Natural killer cell (primary cell): ENCODE results near the gene SAG. TPM values are rescaled to one million over a fixed set of nuclear protein-coding genes. Genes with fewer than 3 reads are reported as not detected.

Experiments used
- ATAC-seq, 3 donors: fragments of 150-1000 bp in 2 of 3; fragments of 200-7000 bp in 1 of 3; cut with Tn5 transposase; 1 replicate in 1 of 3; 2 replicates in 2 of 3; pipeline ENCODE4 v1.10.0; 2021; ENCODE audit warnings: mild to moderate bottlenecking in 2 of 3, moderate library complexity in 2 of 3
- DNase-seq, 2 donors: peaks; one replicate each; pipeline versions ENCODE4 v3.0.0 to v3.0.0-alpha.2; 2013 to 2021; ENCODE audit warnings: mixed read lengths in 1 of 2
- H3K27ac ChIP-seq: one replicate; pipeline ENCODE4 v1.5.1; 2013; ENCODE audit warnings: mild to moderate bottlenecking, low read length
- H3K27me3 ChIP-seq: one replicate; pipeline ENCODE4 v1.6.1; 2013; ENCODE audit warnings: low read length; ENCODE audit not compliant: control insufficient read depth, insufficient read depth
- H3K36me3 ChIP-seq: one replicate; pipeline ENCODE4 v1.6.1; 2013; ENCODE audit warnings: low read length; ENCODE audit not compliant: control insufficient read depth, insufficient read depth
- H3K4me1 ChIP-seq: one replicate; pipeline ENCODE4 v1.6.1; 2013; ENCODE audit warnings: low read length; ENCODE audit not compliant: control insufficient read depth, insufficient read depth
- H3K4me3 ChIP-seq: one replicate; pipeline ENCODE4 v1.5.1; 2013; ENCODE audit warnings: low read length
- H3K9me3 ChIP-seq: one replicate; pipeline ENCODE4 v1.6.1; 2013; ENCODE audit warnings: low read length; ENCODE audit not compliant: control insufficient read depth, insufficient read depth
- H3K27ac Mint-ChIP-seq, 2 donors: one replicate each; pipeline ENCODE4 v1.8.0; 2022; ENCODE audit warnings: mild to moderate bottlenecking in 2 of 2, mixed read lengths in 2 of 2, moderate library complexity in 1 of 2
- H3K27me3 Mint-ChIP-seq, 2 donors: one replicate each; pipeline ENCODE4 v1.8.0; 2022; ENCODE audit warnings: low read depth in 2 of 2, mixed read lengths in 2 of 2
- H3K36me3 Mint-ChIP-seq: one replicate; pipeline ENCODE4 v1.8.0; 2022; ENCODE audit warnings: mixed read lengths
- H3K4me1 Mint-ChIP-seq, 2 donors: one replicate each; pipeline ENCODE4 v1.8.0; 2022; ENCODE audit warnings: mixed read lengths in 2 of 2
- H3K4me3 Mint-ChIP-seq: one replicate; pipeline ENCODE4 v1.8.0; 2022; ENCODE audit warnings: mild to moderate bottlenecking, moderate library complexity, mixed read lengths
- H3K9me3 Mint-ChIP-seq, 2 donors: one replicate each; pipeline ENCODE4 v1.8.0; 2022; ENCODE audit warnings: mixed read lengths in 2 of 2
- CTCF ChIP-seq: fragments of 200-600 bp; IDR thresholded peaks from one replicate; pipeline ENCODE4 v1.8.0; 2022; ENCODE audit warnings: antibody characterized with exemption
- WGBS: methylation state at CpG from one replicate; pipeline ENCODE4 v1.1.7; 2013; ENCODE audit warnings: missing lambda C conversion rate; ENCODE audit not compliant: insufficient coverage; 5-methylcytosine and 5-hydroxymethylcytosine counted together
- intact Hi-C: fragments of 100-400 bp; cut with micrococcal nuclease; formaldehyde crosslinking; loops from one replicate; pipeline ENCODE4 v1.14.2; 2022
- total RNA-seq, 4 donors: library from RNA; stranded (reverse); fragments of 120-200 nt in 1 of 4; gene quantifications; one replicate each; pipeline versions ENCODE4 v1.2.3 to v1.2.4, GENCODE V29; 2013 to 2022

Gene SAG
- total RNA-seq, 3 donors from 2014 or later (not counting 1 experiment from before 2014, with no cell fraction given) = 0.11 to 0.33 (median 0.12) TPM

DNA sequence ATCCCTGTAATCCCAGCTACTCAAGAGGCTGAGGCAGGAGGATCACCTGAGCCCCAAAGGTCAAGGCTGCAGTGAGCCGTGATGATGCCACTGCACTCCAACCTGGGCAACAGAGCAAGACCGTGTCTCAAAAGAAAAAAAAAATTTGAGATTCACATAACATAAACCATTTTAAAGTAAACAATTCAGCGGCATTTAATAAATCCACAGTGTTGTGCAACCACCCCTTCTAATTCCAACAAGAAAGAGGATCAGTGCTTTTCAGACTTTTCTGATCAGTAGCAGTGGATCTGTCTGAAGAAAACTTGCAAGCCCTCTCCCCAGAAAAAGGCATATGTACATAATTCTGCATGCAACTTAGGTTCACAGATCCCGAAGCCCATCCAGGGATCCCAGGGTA, 7.2 kb upstream of the SAG start:
- H3K4me3 Mint-ChIP-seq = no peak overlapping the region
- Histone ChIP-seq H3K27me3 (no peaks in the 10 kb centered on the region), H3K27ac (no peak overlapping the region), H3K4me1 (no peaks in the 10 kb centered on the region), H3K9me3 (no peaks in the 10 kb centered on the region), H3K4me3 (no peak overlapping the region), H3K36me3 (peaks cover 8% of the 10 kb centered on the region)
- H3K27ac Mint-ChIP-seq = no peak overlapping the region
- no peak for TF ChIP-seq CTCF
- intact Hi-C loops = no loop called here
- no peaks in the 10 kb centered on the region for H3K9me3 Mint-ChIP-seq
- WGBS = 90% methylated on average over 4 of the region's 4 CpGs
- H3K36me3 Mint-ChIP-seq = peaks cover 2% of the 10 kb centered on the region
- DNase-seq = no peak
- H3K4me1 Mint-ChIP-seq = peaks cover 0 to 8% of the 10 kb centered on the region in 2 donors
- no peaks in the 10 kb centered on the region for H3K27me3 Mint-ChIP-seq
- ATAC-seq = no peak

DNA sequence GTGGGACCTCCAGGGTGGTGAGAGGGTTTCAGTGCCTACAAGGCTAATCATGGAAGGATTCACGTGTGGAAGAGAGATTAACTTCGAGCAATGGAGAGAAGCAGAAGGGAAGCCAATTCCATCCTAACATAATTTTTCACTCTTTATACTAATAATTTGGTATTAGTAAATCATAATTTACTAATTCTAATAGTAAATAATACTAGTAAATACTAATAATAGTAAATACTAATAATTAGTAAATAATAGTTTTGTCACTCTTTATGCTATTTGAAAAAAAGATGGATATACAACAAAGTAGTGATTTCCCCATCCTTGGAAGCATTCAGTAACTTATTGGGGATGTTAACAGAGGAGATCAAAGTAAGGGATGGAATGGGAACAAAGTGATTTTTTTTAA, 6.4 kb upstream of the SAG start:
- no peaks in the 10 kb centered on the region for H3K27me3 Mint-ChIP-seq
- H3K4me1 Mint-ChIP-seq = peaks cover 0 to 13% of the 10 kb centered on the region in 2 donors
- H3K27ac Mint-ChIP-seq = no peak overlapping the region
- Histone ChIP-seq H3K4me3 (no peak overlapping the region), H3K9me3 (no peaks in the 10 kb centered on the region), H3K27ac (no peak overlapping the region), H3K27me3 (no peaks in the 10 kb centered on the region), H3K36me3 (peaks cover under 1% of the 10 kb centered on the region), H3K4me1 (no peaks in the 10 kb centered on the region)
- DNase-seq (no peak), ATAC-seq (no peak)
- intact Hi-C loops = no loop called here
- H3K9me3 Mint-ChIP-seq = no peaks in the 10 kb centered on the region
- no peak for TF ChIP-seq CTCF
- H3K36me3 Mint-ChIP-seq = no peaks in the 10 kb centered on the region
- no peak overlapping the region for H3K4me3 Mint-ChIP-seq
- WGBS = 80% methylated on average over 1 of the region's 2 CpGs

DNA sequence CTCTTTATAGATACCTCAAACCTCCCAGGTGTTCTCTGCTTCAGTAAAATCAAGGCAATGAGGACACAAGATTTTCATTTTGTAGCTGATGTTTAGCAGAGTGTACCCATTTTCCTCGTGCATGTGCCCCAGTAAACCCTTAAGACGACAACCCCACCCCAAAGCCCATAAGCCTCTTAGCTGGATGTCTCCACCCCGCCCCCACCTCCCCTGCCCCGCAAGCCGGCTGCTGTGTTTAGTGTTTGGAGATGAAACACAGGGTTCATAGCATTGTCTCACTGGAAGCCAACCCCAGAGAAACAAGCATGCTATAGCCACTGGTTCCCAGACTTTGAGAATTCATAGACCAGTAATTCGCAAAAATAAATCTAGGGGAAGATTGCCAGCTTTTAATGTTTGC, 5.8 kb upstream of the SAG start:
- Histone ChIP-seq H3K27me3 (no peaks in the 10 kb centered on the region), H3K4me1 (no peaks in the 10 kb centered on the region), H3K36me3 (no peaks in the 10 kb centered on the region), H3K9me3 (no peaks in the 10 kb centered on the region), H3K4me3 (no peak overlapping the region), H3K27ac (no peak overlapping the region)
- Mint-ChIP-seq H3K36me3 (no peaks in the 10 kb centered on the region), H3K27me3 (no peaks in the 10 kb centered on the region), H3K27ac (no peak overlapping the region), H3K4me1 (peaks cover 0 to 13% of the 10 kb centered on the region in 2 donors), H3K4me3 (no peak overlapping the region), H3K9me3 (no peaks in the 10 kb centered on the region)
- DNase-seq (no peak), ATAC-seq (no peak)
- WGBS = 93% methylated on average over 4 of the region's 6 CpGs
- TF ChIP-seq CTCF = no peak
- intact Hi-C loops = no loop called here

GRCh38 chr2:233303252-233303651, 4.4 kb upstream of the SAG start:
- no peaks in the 10 kb centered on the region for H3K9me3 Mint-ChIP-seq
- no peak overlapping the region for H3K27ac ChIP-seq
- no peaks in the 10 kb centered on the region for H3K36me3 Mint-ChIP-seq
- no peak overlapping the region for H3K27ac Mint-ChIP-seq
- no peak for DNase-seq
- no peak for ATAC-seq
- WGBS = 95% methylated on average over 3 of the region's 3 CpGs
- H3K27me3 Mint-ChIP-seq = no peaks in the 10 kb centered on the region
- H3K9me3 ChIP-seq = no peaks in the 10 kb centered on the region
- H3K4me1 ChIP-seq = no peaks in the 10 kb centered on the region
- TF ChIP-seq CTCF = no peak
- no peaks in the 10 kb centered on the region for H3K27me3 ChIP-seq
- no peaks in the 10 kb centered on the region for H3K36me3 ChIP-seq
- no peak overlapping the region for H3K4me3 Mint-ChIP-seq
- H3K4me3 ChIP-seq = no peak overlapping the region
- H3K4me1 Mint-ChIP-seq = peaks cover 0 to 13% of the 10 kb centered on the region in 2 donors
- intact Hi-C loops = no loop called here
